Vein endothelial cell (primary cell): ENCODE data around the gene ZC3H12A. TPM values are rescaled to one million over a fixed set of nuclear protein-coding genes. Genes with fewer than 3 reads are reported as not detected.

ENCODE experiments used
- small RNA-seq: library from RNA; depleted of rRNA; stranded (forward); fragments of <200 nt; gene quantifications from one replicate; pipeline ENCODE3, GENCODE V24; 2012
- total RNA-seq: library from RNA; depleted of rRNA; stranded (reverse); fragments of >200 nt; gene quantifications from 2 replicates; pipeline ENCODE4 v1.2.3, GENCODE V29; 2012

Gene ZC3H12A
- 5.6 and 7.3 TPM in 2 replicates for total RNA-seq

GRCh38 chr1:37474046-37474696 is at the start of gene ZC3H12A:
Gene ZC3H12A, plus strand, starts transcription at chr1:37474580. Its CDS starts 917 bp downstream, at chr1:37475497.

GRCh38 chr1:37514350-37515184 is 40.2 kb downstream of the ZC3H12A start, which contains the start of gene MEAF6:
Gene MEAF6, minus strand, starts transcription at chr1:37514766. Its CDS starts 20 bp downstream, at chr1:37514746.

Small RNA genes within 50 kb of the gene (small RNA-seq; reads per million reads assigned to genes)
- gene MIR5581 = 0.50 reads per million, percentile 31 among the genes with 10 or more reads in this experiment

Other genes starting within 250 kb of the ZC3H12A start
- 57.8 and 74.2 TPM in 2 replicates for gene MEAF6, start 40.2 kb downstream of the ZC3H12A start, total RNA-seq
- 13.7 and 17.0 TPM in 2 replicates for gene SNIP1, start 79.7 kb downstream of the ZC3H12A start, total RNA-seq
- gene DNALI1, start 82.4 kb downstream of the ZC3H12A start, total RNA-seq = 1.5 and 2.3 TPM in 2 replicates
- 61.4 and 68.1 TPM in 2 replicates for gene GNL2, start 121.4 kb downstream of the ZC3H12A start, total RNA-seq
- not detected in 2 replicates for gene RSPO1, start 160.3 kb downstream of the ZC3H12A start, total RNA-seq
- 8.8 and 18.6 TPM in 2 replicates for gene CDCA8, start 217.9 kb downstream of the ZC3H12A start, total RNA-seq